HG03025 (cell line): ENCODE measurements around the gene PLAAT2.
"Not testable (repeated sequence)": the region's sequence is repeated elsewhere in the genome, so short reads cannot be mapped to it uniquely, and the experiment has no call there.

Experiments
- ATAC-seq: cut with Tn5 transposase; IDR thresholded peaks from one replicate; pipeline ENCODE4 v1.9.1; 2021; ENCODE audit warnings: mild to moderate bottlenecking, moderate library complexity; ENCODE audit not compliant: unreplicated experiment, low FRiP score

The PLAAT2 gene

GRCh38 chr11:63581224-63581623 is 18.0 kb upstream of the PLAAT2 start:
- not testable (repeated sequence) for ATAC-seq

GRCh38 chr11:63578882-63579281 is 15.7 kb upstream of the PLAAT2 start:
- ATAC-seq = not testable (repeated sequence)

DNA sequence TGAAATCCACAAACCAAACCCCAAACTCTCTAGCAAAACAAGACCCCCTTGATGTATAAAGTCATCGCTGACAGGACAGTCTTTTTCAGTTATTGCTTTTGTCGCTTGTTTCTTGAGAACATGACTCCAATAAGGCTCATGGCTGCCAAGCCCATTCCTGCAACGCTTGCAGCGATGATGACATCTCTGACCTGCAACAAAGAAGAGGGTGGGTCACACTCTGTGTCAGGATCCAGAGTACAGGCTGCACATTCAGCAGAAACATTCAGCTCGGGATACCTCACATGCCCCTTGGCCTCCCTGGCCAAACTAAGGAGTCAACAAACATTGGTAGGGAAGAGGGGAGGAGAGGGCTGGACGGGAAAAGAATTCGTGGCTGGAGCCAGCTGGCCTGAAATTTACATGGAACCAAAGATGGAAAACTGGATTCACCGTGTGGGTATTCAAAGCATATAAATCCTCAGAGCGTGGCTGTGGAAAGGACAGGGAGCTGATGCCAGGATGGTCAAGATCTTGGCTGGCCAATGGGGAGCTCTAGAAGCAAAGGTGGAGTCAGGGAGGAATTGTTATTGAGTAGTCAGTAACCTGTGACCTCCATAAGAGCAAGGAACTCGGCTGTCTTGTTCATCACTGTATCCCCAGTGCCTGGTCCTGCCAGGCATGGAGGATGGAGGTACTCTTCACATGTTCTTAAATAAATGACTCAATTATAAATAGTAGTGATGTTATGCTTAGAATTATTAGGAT is 11.8 kb upstream of the PLAAT2 start:
- no peak for ATAC-seq

- no peak for ATAC-seq
Observed at GRCh38 chr11:63573881-63574855, 11.0 kb upstream of the PLAAT2 start.

DNA sequence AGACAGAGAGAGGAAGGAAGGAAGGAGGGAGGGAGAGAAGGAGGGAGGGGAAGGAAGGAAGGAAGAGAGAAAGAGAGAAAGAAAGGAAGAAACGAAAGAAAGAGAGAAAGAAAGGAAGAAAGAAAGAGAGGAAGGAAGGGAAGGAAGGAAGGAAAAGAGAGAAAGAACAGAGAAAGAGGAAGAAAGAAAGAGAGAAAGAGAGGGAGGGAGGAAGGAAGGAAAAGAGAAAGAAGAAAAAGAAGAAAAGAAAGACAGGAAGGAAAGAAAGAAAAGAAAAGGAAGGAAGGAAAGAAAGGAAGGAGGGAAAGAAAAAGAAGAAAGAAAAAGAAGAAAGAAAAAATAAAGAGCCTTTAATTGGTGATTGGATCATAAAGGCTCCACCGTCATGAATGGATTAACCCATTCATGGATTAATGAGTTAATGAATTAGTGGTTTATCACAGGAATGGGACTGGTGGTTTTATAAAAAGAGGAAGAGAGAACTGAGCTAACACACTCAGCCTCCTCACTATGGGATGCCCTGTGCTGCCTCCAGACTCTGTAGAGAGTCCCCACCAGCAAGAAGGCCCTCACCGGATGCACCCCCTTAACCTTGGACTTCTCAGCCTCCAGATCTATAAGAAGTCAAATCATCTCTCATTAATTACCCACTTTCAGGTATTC is 9.0 kb upstream of the PLAAT2 start:
- ATAC-seq = no peak

- ATAC-seq = no peak
Observed at GRCh38 chr11:63569570-63569969, 6.4 kb upstream of the PLAAT2 start.

DNA sequence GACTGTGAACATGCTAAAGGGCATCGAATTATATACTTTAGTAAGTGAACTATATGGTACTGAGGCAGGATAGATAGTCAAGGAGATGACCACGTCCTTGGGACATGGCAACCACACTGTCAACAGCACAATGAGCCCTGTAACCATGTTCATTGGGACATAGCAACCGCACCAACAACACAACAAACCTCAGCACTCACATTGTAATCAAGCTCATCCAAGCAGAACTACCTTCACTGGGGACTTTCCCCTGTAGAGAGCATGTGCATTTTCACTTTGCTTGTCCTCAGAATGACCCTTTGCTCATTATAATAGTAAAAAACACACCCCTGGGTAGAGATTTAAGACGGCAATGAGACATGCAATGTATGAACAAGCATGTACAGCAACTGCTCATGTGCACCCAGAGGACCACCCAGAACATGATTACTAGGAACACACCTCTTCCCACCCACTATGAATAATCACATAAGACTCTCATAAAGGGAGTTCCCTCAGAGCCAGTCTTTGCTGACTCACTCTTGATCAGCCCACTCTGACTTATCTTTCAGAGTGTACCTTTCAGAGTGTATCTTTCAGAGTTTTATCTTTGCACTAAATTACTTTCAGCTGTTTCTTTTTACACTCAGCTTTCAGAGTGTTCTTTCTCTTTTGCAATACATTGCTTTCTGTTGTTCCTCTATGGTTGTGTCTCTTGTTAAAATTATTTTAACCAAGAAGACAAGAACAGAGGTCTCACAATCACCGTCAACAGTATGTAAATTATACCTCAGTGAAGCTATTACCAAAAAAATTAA is 4.1 kb upstream of the PLAAT2 start:
- ATAC-seq = peak; percentile 51

GRCh38 chr11:63564784-63565350 is 1.7 kb upstream of the PLAAT2 start:
- ATAC-seq = no peak

- peak; percentile 75 for ATAC-seq
Observed at GRCh38 chr11:63564056-63564774, 1.0 kb upstream of the PLAAT2 start.

GRCh38 chr11:63560506-63561180 is 2.5 kb downstream of the PLAAT2 start:
- no peak for ATAC-seq

DNA sequence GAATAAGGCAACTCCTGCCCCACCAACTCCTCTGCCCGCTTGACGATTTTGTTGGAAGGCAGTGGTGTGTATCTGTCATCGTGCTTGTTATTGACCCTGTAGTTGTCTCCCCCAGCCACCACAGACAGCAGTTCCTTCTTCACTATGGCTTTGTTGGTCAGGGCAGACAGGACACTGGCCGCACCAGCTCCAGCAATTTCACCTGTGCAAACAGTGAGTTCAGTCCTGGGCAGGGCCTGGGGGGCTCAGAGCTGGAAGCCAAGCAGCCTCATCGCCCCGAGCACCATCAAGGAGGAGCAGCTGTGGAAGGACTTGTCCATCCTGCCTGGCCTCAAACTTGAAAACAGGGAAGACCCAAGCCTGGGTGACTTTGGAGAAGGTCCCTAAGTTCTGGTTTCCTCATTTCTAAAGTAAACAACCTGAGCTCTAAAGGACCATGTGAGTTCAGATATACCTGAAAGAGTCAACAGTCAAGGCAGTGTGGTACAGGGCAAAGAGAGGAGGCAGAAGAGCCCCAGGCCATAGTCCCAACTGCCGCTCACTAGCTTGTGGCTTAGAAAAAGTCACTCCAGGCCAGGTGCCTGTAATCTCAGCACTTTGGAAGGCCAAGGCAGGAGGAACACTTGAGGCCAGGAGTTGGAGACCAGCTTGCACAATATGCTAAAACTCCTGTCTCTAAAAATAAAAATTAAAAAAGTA is 4.6 kb downstream of the PLAAT2 start:
- no peak for ATAC-seq

- ATAC-seq = no peak
Observed at GRCh38 chr11:63557570-63557969, 5.6 kb downstream of the PLAAT2 start.

- ATAC-seq = no peak
Observed at GRCh38 chr11:63556404-63557013, 6.7 kb downstream of the PLAAT2 start.

DNA sequence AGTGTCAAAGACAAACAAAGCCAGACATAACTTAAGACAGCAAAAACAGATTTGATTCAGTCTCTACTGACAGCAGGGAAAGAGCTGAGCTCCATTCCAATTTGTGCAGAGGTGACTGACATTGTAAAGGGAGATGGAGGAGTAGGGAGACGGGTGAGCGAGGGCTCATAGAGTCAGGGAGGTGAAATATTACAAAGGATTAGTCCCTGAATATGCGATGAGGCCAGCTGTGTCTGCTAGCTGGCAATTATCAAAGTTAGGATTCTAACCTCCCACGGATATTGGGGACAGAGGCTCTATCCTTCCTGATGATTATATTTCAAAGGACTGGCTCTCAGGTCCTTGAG is 8.3 kb downstream of the PLAAT2 start:
- no peak for ATAC-seq

DNA sequence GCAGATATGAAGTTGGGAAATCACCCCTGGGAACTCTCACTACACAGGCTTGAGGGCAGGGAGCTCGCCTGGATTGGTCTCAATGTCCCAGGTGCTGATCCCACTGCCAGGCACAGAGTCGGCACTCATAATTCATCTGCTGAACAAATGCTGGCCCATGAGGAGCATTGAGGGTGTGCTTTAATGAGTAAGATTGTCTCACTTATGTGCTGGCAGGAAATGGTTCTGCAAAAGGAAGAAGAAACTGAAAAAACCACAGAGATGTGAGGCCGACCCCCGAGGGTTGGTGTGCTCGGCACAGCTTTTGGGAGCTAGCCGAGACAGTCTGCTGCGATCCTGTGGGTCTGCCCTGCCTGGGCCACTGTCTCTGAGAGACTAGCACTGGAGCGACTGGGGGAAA is 9.4 kb downstream of the PLAAT2 start:
- ATAC-seq = peak; percentile 53

GRCh38 chr11:63552921-63553320 is 10.3 kb downstream of the PLAAT2 start:
- no peak for ATAC-seq

DNA sequence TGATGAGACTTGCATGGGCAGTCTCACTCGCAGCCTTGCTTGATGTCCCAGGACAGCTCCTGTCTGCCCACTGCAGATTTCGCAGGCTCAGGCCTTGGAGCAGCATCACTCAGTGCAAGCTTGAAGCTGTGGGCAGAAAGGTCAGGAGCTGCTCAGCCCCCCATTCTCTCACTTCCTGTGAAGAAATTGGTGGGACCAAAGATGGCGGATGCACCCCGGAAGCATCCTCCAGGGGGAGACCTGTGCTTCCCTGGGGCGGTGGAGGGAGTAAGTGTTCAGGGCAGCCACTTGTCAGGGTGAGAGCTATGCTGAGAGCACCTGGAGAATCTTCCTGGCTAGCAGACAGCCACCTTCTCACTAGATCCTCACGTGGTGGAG is 11.3 kb downstream of the PLAAT2 start:
- no peak for ATAC-seq
